Activated naive CD4-positive, alpha-beta T cell treated with anti-CD3 and anti-CD28 coated beads, Interleukin-2, amount 10 ng/mL, durations not matched to agents 7 days and 5 days (primary cell): ENCODE data around the gene FBXO28.
"Not testable (repeated sequence)": the region's sequence is repeated elsewhere in the genome, so short reads cannot be mapped to it uniquely, and the experiment has no call there.

Source experiments
- CTCF ChIA-PET: fragments of 350-600 bp; sonication (Branson Sonifier 250); formaldehyde crosslinking; loops from one replicate; lab custom pipeline; 2021; ENCODE audit warnings: antibody characterized with exemption; lab: Charles Lee
- DNase-seq: peaks from one replicate; pipeline ENCODE4 v3.0.0-alpha.2; 2020
- H3K27ac Mint-ChIP-seq: one replicate; pipeline ENCODE4 v1.8.0; 2021; ENCODE audit warnings: mild to moderate bottlenecking, moderate library complexity, mixed read lengths
- H3K27me3 Mint-ChIP-seq: one replicate; pipeline ENCODE4 v1.8.0; 2021; ENCODE audit warnings: mild to moderate bottlenecking, mixed read lengths
- H3K36me3 Mint-ChIP-seq: one replicate; pipeline ENCODE4 v1.8.0; 2021; ENCODE audit warnings: mixed read lengths
- H3K4me1 Mint-ChIP-seq: one replicate; pipeline ENCODE4 v1.8.0; 2021; ENCODE audit warnings: mixed read lengths
- H3K4me3 Mint-ChIP-seq: one replicate; pipeline ENCODE4 v1.8.0; 2021; ENCODE audit warnings: mild to moderate bottlenecking, moderate library complexity, mixed read lengths
- H3K9me3 Mint-ChIP-seq: one replicate; pipeline ENCODE4 v1.8.0; 2021; ENCODE audit warnings: mixed read lengths

Gene FBXO28

GRCh38 chr1:224196813-224197600 is 83.1 kb downstream of the FBXO28 start:
- Mint-ChIP-seq H3K9me3 (no peaks in the 10 kb centered on the region), H3K27me3 (no peaks in the 10 kb centered on the region), H3K27ac (no peak overlapping the region), H3K4me3 (no peak overlapping the region), H3K36me3 (peaks cover 30% of the 10 kb centered on the region), H3K4me1 (peaks cover 8% of the 10 kb centered on the region)
- DNase-seq: no peak
- CTCF ChIA-PET: no interaction called here

GRCh38 chr1:224198572-224198971 is 84.7 kb downstream of the FBXO28 start:
- no peak for DNase-seq
- Mint-ChIP-seq H3K27me3 (no peaks in the 10 kb centered on the region), H3K4me1 (peaks cover 3% of the 10 kb centered on the region), H3K27ac (peak overlapping the region; percentile 61), H3K9me3 (no peaks in the 10 kb centered on the region), H3K36me3 (peaks cover 18% of the 10 kb centered on the region), H3K4me3 (no peak overlapping the region)
- CTCF ChIA-PET: no interaction called here

- Mint-ChIP-seq H3K36me3 (peaks cover 10% of the 10 kb centered on the region), H3K4me1 (peaks cover 6% of the 10 kb centered on the region), H3K4me3 (no peak overlapping the region), H3K27me3 (no peaks in the 10 kb centered on the region), H3K9me3 (no peaks in the 10 kb centered on the region), H3K27ac (no peak overlapping the region)
- CTCF ChIA-PET: no interaction called here
- DNase-seq: no peak
Measured at GRCh38 chr1:224199679-224200078, 85.8 kb downstream of the FBXO28 start.

GRCh38 chr1:224201383-224201782 is 87.5 kb downstream of the FBXO28 start:
- Mint-ChIP-seq H3K27ac (no peak overlapping the region), H3K36me3 (peaks cover 4% of the 10 kb centered on the region), H3K4me1 (peaks cover 14% of the 10 kb centered on the region), H3K9me3 (no peaks in the 10 kb centered on the region), H3K4me3 (no peak overlapping the region), H3K27me3 (no peaks in the 10 kb centered on the region)
- DNase-seq: no peak
- CTCF ChIA-PET: no interaction called here

- Mint-ChIP-seq H3K36me3 (peaks cover 4% of the 10 kb centered on the region), H3K4me3 (no peak overlapping the region), H3K9me3 (no peaks in the 10 kb centered on the region), H3K27me3 (no peaks in the 10 kb centered on the region), H3K27ac (no peak overlapping the region), H3K4me1 (peaks cover 14% of the 10 kb centered on the region)
- CTCF ChIA-PET: no interaction called here
- no peak for DNase-seq
Measured at GRCh38 chr1:224201853-224202252, 87.9 kb downstream of the FBXO28 start.

- CTCF ChIA-PET: interaction anchor here (1.0 kb wide), 1 partner anchor 11 kb away, joined by 4 read pairs; no protein-coding TSS in a partner anchor
- H3K27ac Mint-ChIP-seq: no peak overlapping the region
Measured at GRCh38 chr1:224203243-224204016, 89.5 kb downstream of the FBXO28 start.

GRCh38 chr1:224205438-224205840 is 91.5 kb downstream of the FBXO28 start:
- Mint-ChIP-seq H3K4me1 (peaks cover 14% of the 10 kb centered on the region), H3K4me3 (no peak overlapping the region), H3K27me3 (no peaks in the 10 kb centered on the region), H3K36me3 (no peaks in the 10 kb centered on the region), H3K9me3 (no peaks in the 10 kb centered on the region), H3K27ac (no peak overlapping the region)
- CTCF ChIA-PET: no interaction called here
- DNase-seq: peak; percentile 24

More at GRCh38 chr1:224203243-224204016, 89.5 kb downstream of the FBXO28 start:
- Mint-ChIP-seq H3K4me3 (no peak overlapping the region), H3K36me3 (no peaks in the 10 kb centered on the region), H3K9me3 (no peaks in the 10 kb centered on the region), H3K4me1 (peaks cover 14% of the 10 kb centered on the region), H3K27me3 (no peaks in the 10 kb centered on the region)
- DNase-seq: peak; percentile 1

GRCh38 chr1:224205931-224206538 is 92.1 kb downstream of the FBXO28 start:
- H3K27ac Mint-ChIP-seq, CTCF ChIA-PET, H3K36me3 Mint-ChIP-seq, DNase-seq, H3K27me3 Mint-ChIP-seq, H3K9me3 Mint-ChIP-seq, H3K4me3 Mint-ChIP-seq: not testable (repeated sequence)
- peaks cover 14% of the 10 kb centered on the region for H3K4me1 Mint-ChIP-seq

GRCh38 chr1:224211206-224211962 is 97.5 kb downstream of the FBXO28 start:
- Mint-ChIP-seq H3K9me3 (no peaks in the 10 kb centered on the region), H3K27me3 (no peaks in the 10 kb centered on the region), H3K27ac (no peak overlapping the region), H3K4me3 (no peak overlapping the region), H3K4me1 (no peaks in the 10 kb centered on the region), H3K36me3 (no peaks in the 10 kb centered on the region)
- CTCF ChIA-PET: no interaction called here
- DNase-seq: peak; percentile 23
